Gastroesophageal sphincter (tissue), 3 donors: ENCODE measurements around the gene MTHFD2L.

Experiments
- EP300 ChIP-seq: sonication (generic); formaldehyde crosslinking; IDR thresholded peaks from one replicate; pipeline ENCODE4 v1.6.1; 2017; ENCODE audit warnings: antibody characterized with exemption, mild to moderate bottlenecking
- POLR2A ChIP-seq, 2 donors: fragments of 450-650 bp; IDR thresholded peaks; one replicate each; pipeline ENCODE4 v1.6.1; 2017; ENCODE audit warnings: antibody characterized with exemption in 2 of 2, mild to moderate bottlenecking in 2 of 2, moderate library complexity in 1 of 2
- POLR2AphosphoS5 ChIP-seq: sonication (generic); formaldehyde crosslinking; IDR thresholded peaks from one replicate; pipeline ENCODE4 v1.6.1; 2017; ENCODE audit warnings: antibody characterized with exemption
- TF ChIP-seq, protein P1 (sequence below), 4 experiments: fragments of 200-600 bp in 2 of 4; fragments of 450-650 bp in 2 of 4; sonication (generic) in 1 of 4; IDR thresholded peaks; one replicate each; pipeline ENCODE4 v1.5.1; 2017 to 2019; ENCODE audit warnings: antibody characterized with exemption in 4 of 4, mild to moderate bottlenecking in 2 of 4, moderate library complexity in 2 of 4

- TF ChIP-seq, protein P1, sequence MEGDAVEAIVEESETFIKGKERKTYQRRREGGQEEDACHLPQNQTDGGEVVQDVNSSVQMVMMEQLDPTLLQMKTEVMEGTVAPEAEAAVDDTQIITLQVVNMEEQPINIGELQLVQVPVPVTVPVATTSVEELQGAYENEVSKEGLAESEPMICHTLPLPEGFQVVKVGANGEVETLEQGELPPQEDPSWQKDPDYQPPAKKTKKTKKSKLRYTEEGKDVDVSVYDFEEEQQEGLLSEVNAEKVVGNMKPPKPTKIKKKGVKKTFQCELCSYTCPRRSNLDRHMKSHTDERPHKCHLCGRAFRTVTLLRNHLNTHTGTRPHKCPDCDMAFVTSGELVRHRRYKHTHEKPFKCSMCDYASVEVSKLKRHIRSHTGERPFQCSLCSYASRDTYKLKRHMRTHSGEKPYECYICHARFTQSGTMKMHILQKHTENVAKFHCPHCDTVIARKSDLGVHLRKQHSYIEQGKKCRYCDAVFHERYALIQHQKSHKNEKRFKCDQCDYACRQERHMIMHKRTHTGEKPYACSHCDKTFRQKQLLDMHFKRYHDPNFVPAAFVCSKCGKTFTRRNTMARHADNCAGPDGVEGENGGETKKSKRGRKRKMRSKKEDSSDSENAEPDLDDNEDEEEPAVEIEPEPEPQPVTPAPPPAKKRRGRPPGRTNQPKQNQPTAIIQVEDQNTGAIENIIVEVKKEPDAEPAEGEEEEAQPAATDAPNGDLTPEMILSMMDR (IDR thresholded peaks at IDR 0.05): no peak
- TF ChIP-seq POLR2A (IDR thresholded peaks at IDR 0.05) (no peak), EP300 (no peak), POLR2AphosphoS5 (peak; percentile 50)
Observed at GRCh38 chr4:74109116-74109869, 48.6 kb upstream of the MTHFD2L start.
